ENCODE data around the gene C2orf80.

DNA sequence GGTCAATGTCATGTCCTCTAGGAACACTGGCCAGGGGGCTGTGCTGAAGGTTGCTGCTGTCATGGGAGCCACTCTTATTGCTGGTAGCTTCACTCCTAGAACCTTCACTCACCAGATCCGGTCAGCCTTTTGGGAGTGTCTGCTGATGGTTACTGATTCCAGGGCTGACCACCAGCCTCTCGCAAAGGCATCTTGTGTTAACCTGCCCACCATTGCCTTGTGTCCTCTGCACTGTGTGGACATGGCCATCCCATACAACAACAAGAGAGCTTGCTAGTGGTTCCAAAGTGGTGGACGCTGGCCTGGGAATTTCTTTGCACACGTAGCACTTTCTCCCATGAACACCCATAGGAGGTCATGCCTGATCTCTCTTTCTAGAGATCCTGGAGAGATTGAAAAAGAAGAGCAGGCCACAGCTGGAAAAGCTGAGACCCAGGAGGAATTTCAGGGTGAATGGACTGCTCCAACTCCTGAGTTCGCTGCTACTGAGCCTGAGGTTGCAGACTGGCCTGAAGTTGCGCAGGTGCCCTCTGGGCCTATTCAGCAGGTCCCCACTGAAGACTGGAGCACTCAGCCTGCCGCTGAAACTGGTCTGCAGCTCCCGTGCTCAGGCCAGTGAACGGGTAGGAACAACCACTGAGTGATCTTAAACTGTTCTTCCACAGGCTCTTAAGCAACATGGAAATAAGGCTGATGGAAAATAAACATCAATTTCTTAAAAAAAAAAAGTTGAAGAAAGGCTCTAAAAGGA lies 18.7 kb upstream of the C2orf80 start:
- TF ChIP-seq, protein P1, sequence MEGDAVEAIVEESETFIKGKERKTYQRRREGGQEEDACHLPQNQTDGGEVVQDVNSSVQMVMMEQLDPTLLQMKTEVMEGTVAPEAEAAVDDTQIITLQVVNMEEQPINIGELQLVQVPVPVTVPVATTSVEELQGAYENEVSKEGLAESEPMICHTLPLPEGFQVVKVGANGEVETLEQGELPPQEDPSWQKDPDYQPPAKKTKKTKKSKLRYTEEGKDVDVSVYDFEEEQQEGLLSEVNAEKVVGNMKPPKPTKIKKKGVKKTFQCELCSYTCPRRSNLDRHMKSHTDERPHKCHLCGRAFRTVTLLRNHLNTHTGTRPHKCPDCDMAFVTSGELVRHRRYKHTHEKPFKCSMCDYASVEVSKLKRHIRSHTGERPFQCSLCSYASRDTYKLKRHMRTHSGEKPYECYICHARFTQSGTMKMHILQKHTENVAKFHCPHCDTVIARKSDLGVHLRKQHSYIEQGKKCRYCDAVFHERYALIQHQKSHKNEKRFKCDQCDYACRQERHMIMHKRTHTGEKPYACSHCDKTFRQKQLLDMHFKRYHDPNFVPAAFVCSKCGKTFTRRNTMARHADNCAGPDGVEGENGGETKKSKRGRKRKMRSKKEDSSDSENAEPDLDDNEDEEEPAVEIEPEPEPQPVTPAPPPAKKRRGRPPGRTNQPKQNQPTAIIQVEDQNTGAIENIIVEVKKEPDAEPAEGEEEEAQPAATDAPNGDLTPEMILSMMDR (IDR thresholded peaks at IDR 0.05): no peak
- no peak for TF ChIP-seq POLR2A (IDR thresholded peaks at IDR 0.05)

Measured in Peyer's patch (tissue), 4 donors.